NCI-H1092 (cell line): Measurements from ENCODE around the gene OCIAD2.
"Not testable (repeated sequence)": the region's sequence is repeated elsewhere in the genome, so short reads cannot be mapped to it uniquely, and the experiment has no call there.

Experiments
- DNase-seq: peaks from one replicate; lab custom pipeline; 2025; lab: John Stamatoyannopoulos, UW

Gene OCIAD2, protein sequence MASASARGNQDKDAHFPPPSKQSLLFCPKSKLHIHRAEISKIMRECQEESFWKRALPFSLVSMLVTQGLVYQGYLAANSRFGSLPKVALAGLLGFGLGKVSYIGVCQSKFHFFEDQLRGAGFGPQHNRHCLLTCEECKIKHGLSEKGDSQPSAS

DNA sequence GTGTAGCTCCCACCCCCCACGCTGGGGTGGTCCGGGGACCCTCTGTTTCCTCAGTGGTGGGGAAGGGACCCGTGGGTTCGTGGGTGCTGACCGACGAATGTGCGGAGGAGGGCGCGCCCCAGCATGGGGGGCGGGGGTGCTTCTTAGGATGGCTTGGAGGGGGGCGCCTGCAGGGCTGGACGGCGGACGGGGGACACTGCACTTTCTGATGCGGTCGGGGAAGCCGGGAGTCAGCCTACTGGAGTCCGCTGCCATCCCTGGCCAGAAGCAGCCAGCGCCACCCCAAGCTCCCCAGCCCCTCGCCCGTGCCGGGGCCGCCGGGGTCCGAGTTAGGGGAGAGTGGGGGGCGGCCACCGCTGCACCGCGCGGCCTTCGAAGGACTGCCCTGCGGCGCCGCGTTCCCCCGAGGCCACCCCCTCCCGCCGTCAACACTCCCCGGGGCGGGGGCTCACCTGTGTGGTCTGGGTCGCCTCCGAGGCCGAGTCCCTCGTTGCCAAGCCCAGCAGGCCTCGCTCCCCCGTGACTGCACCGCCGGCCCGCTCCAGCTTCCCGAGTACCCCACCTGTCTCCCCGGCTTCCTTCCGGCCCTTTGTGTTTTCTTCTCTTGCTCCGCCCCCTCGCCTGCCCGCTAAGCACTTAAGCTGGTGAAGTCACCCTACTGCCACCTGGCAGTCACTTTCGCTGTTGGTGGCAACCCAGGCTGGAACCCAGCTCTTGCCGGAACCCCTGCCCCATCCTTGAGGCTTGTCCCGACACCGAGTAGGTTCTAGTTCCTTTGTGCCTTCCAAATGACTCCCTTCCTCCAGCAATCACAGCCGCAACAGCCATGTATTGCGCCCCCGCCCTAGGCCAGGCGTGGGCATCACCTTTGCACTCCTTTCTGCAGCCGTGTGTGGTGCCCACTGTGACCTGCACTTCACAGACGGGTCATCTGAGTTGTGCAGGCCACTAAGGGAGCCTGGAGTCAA, at the start of gene OCIAD2:
TSS of gene OCIAD2 (minus strand) at position 569 of the 968 bp plus-strand sequence. CDS start 2,225 bp downstream, outside the sequence.
- DNase-seq: peak; percentile 88

DNA sequence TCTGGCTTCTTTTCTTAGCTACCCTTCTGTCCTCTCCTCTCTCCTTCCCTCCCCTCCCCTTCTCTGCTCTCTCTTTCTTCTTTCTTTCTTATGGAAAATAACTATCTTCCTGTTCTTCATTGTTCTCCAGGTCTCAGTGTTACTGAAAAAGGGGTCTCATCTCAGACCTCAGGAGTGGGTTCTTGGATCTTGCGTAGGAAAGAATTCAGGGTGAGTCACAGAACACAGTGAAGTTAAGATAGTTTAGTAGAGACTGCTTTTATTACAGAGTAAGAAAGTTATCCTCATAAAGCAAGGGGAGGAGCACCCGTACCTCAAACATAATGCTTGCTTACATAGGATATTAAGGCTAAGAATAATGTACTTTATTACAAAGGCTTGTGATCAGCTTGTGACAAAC, 47.7 kb upstream of the OCIAD2 start:
- DNase-seq: no peak

DNA sequence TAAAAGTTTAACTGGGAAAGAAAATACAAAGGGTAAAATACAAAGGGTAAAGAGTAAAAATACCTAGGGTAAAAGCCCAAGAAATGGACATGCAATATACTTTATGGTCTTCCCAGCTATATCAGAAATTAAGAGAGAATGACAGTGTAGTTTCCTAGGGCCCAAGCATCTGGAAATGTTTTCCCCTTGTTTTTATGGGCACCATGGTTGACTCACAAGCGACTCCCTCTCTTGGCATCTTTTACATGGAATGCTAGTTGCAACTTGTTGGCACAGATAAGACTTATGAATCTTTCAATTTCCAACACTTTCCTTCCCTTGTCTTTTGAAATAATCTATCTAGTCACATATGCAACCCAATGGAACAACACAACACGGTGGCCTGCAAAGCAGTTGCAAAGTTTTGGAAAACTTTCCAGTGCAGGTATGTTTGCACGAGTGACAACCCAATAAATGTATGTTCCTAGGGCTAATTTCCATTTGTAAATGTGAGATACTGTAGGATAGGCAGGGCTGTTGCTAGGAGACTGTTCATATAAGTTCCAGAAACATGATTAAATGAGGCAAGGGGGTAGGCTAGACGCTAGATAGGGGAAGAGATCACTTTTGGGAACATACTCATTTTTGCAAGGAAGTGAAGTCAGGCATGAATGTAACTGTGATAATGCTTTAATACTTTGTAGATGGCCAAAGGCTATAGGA, 43.1 kb upstream of the OCIAD2 start:
- DNase-seq: no peak

DNA sequence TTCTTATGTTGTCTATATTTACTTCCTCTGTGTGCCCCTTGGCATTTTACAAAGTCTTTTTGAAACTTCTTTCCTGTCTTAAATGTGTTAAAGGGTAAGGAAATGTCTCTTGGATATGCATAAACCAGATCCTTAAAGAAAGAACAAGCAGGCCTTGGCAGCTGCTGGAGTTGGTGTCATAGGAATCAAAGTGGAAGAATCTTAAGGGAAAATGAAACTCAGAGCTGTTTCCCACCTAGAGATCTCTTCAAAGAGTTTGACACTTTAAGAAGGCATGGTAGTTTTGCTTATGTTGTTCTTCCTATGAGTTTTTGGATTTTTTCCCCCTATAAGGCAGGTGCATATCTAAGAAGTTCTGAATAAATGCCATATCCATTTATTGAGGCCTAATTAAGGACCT, 42.5 kb upstream of the OCIAD2 start:
- no peak for DNase-seq

DNA sequence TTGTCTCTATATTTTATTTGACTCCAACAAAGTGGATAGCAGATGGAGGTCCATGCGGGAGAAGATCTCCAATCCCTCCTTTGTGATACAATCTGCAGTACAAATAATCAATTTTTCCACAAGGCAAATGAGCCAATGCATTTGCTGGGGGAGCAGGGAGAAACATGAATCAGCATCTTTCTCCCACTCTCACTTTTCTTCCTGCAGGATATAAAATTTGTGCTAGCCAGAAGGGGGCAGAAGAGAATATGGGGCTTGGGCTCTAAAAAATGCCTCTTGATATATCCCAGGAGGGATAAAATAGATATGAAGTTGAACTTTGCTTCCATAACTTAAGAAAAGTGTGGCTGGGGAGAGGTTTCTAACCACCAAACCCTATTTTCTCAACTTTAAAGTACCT, 41.2 kb upstream of the OCIAD2 start:
- DNase-seq: no peak

DNA sequence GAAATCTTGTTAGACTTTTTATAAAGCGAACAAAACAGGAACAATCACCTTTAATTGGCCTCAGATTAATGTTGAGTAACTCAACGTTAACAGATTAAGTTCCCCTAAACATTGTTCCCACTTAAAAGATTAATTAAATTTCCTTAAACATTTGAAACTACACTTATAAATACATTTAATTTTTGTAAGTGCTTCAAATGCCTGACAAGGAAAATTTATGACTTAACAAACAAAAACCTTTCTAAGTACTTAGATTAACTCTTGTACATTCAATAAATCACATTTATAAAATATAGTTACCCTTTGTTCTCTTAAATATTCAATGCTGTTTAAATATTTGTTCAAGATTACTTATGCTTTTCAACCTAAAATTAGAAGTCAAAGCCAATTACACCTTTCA, 39.4 kb upstream of the OCIAD2 start:
- no peak for DNase-seq

DNA sequence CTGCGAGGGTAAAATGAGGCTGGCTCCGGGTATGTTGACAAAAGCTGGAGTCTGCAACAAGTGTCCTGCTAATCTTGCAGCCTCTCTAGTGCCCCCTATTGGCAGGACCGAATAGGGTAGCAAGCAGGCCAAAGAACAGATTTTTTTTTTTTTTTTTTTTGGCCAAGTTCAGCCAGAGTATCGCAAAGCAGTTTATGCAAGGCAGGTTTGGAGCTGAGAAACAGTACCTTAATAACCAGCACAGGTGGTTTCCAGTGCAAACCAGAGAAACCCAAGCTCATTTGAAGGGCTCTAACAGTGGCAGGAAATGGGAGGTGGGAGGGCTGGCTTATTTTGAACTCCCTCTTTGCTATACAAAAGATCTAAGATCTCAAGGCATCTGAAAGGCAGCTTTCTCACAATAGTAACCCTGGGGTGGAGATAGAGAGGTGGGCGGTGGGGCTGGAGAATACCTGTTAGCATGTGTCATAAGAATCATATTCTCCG, 38.2 kb upstream of the OCIAD2 start:
- no peak for DNase-seq

DNA sequence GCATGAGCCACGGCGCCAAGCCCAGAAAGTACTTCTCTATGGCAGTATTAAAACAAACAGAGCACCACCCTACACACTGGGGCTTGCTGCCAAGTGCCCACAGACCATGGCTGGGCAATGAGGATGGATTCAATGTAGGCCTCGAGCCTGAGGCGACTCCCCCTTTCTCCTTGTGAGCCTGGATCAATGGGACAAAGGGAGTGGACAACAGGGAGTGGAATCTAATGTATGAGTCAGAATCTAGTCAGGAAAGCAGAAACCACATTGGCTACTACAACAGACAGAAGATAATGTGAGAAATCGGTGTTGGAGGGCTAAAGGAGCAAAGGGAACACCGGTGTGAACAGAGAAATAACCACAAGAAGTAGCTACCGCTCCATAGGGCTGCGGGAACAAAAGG, 37.7 kb upstream of the OCIAD2 start:
- no peak for DNase-seq

DNA sequence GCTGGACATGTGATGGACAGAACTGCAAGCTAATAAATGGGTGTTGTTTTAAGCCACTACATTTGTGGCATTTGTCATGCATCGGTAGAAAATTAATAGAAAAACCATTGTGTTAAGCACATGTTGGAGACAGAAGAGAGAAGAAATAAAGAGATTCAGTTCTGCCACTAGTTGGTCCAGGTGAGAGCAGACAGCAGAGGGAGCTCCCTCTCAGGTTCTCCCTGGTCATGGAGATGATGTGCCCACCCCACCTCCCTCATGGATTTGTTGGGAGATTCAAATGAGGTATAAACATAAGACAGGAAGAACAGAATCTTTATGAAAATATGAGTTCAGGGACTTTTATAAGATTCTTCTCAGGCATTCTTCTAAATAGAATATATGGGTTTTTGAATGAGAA, 36.8 kb upstream of the OCIAD2 start:
- DNase-seq: no peak

DNA sequence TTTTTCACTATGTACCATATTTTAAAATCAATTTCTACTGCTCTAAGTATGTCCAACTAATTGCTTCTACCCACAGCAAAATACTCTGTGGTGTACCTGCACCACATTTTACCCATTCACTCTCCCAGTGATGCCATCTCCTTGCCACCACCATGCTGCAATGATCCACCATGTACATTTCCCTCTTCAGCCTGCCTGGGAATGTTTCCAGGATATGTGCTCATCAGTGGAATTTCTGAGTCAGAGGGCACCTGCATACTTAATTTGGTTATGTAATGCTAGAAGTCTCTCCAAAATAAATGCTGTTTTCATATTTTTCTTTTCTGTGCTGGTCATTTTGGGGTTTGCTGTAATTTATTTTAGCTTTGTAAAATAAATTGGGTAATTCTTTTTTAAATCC, 33.2 kb upstream of the OCIAD2 start:
- no peak for DNase-seq

DNA sequence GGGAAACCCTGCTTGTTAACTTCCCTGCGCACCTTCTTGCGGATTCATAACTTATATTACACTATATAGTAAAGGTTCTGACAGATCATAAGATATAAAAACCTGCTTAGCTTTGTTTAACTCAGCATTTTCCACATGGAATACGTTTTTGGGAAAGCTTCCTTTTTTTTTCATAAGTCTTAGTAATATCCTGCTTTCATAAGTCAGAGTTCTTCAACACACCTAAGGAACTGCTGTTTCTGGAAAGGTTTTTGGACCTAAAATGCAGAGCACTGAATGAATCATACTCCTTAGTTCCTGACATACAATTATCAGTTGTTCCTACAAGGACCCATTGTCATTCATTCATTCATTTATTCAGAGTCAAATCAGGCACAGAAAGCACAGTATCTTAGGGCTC, 32.3 kb upstream of the OCIAD2 start:
- no peak for DNase-seq

DNA sequence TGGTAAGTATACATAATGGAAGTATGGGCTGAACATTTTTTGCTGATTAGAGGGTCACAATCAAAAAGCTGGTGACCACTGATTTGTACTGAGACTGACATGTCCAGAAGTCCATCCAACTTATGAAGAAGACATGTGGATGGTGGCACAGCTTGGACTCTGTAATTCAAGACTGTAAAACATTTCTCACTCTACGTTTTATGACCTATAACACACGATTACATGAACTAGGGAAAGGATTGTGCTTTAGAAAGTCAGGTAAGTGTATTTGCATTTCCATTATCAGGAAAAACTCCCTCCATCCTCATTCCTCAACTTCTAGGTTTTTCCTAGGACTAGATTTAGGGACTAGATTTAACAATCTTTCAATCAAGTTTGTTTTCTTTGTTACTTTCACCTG, 30.5 kb upstream of the OCIAD2 start:
- DNase-seq: no peak

DNA sequence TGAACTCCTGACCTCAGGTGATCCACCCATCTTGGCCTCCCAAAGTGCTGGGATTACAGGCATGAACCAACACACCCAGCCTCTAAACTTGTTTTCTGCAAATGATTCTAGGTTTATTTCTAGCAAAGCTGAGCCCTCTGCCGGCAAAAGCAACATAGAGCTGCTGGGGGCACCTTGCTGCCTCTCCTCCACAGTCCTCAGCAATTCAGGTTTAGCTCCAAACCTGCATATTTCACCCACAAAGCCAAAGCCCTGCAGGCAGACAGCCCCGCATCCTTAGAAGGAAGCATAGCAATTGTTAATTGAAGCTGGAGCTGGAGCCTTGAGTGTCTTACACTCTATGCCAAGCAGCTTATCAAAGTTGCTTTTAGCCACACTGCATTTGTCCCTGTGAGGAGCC, 24.9 kb upstream of the OCIAD2 start:
- no peak for DNase-seq

DNA sequence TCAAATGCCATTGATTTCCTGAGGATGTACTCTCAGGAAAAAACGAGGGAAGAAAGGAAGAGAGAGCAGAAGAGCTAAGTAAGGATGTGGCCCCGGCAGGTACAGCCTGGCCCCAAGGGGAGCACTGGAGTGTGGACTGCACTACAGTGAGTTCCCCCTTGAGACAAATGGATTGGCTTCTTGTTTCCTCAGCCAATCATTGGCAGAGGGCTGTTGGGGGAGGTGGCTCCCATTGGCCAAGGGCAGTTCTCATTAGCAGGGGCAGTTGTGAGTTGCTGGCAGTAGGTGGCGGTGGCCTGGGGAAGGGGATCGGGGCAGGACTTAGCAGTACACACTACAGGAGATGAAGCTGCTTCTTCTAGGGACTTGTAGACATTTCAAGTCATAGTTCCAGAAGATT, 24.1 kb upstream of the OCIAD2 start:
- no peak for DNase-seq

DNA sequence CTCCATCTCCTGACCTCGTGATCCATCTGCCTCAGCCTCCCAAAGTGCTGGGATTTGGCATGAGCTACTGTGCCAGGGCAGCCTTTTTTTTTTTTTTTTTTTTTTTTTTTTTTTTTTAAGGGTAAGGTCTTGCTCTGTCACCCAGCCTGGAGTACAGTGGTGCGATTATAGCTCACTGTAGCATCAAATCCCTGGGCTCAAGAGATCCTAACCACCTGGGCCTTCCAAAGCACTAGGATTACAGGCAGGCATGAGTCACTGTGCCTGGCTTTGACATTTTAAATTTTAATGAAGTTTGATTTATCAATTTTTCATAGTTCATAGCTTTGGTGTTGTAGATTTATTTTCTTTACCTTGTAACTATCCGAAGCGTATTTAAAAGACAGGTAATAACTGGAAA, 17.8 kb upstream of the OCIAD2 start:
- DNase-seq: no peak

DNA sequence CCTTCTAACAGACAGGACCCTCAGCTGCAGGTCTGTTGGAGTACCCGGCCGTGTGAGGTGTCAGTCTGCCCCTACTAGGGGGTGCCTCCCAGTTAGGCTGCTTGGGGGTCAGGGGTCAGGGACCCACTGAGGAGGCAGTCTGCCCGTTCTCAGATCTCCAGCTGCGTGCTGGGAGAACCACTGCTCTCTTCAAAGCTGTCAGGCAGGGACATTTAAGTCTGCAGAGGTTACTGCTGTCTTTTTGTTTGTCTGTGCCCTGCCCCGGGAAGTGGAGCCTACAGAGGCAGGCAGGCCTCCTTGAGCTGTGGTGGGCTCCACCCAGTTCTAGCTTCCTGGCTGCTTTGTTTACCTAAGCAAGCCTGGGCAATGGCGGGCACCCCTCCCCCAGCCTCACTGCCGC, 16.5 kb upstream of the OCIAD2 start:
- not testable (repeated sequence) for DNase-seq

DNA sequence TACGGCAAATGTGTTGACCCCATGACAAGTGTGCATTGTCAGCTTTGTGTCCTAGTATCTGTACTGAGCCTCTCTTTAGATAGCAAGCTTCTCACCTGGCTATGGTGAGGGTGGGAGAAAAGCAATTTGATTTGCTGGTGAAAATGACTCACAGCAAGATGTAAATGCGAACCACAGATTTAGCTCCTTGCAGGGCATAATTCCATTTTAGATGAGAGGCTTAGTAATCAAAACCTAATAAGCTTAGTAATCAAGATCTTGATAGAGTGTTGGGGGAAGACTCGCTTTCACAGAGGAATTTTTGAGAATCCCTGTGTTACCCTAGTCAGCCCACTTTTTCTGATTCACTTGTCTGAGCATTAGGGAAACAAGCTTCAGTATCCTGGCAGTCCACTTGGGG, 7.7 kb upstream of the OCIAD2 start:
- no peak for DNase-seq

DNA sequence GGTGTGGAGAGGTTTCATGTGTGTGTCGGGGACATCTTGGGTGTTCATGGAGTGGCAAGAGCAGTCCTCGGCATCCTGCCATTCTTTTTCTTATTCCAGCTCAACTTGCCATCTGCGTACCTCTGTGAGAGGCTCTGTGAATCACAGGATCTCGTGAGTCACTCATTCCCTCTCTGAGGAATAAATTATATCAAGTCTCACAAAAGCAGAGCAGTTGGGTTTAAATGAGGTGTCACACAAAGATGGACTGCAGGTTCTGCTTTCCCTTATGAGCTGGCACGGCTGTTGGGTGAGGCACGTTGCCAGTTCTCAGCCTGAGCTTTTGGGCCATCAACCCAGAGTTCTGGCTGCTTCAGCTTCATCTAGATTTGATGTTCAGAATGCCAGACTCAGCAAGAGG, 6.8 kb upstream of the OCIAD2 start:
- DNase-seq: no peak

DNA sequence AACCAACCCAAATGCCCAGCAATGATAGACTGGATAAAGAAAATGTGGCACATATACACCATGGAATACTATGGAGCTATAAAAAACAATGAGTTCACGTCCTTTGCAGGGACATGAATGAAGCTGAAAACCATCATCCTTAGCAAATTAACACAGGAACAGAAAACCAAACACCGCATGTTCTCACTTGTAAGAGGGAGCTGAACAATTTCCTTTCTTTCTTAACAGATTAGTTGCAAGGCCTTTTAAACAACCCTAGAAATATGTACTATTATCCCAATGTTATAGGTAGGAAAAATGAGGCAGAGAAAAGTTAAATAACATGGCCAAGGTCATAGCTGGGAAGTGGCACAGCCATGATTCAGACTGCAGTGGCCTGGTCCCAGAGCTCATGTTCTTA, 5.8 kb upstream of the OCIAD2 start:
- no peak for DNase-seq

DNA sequence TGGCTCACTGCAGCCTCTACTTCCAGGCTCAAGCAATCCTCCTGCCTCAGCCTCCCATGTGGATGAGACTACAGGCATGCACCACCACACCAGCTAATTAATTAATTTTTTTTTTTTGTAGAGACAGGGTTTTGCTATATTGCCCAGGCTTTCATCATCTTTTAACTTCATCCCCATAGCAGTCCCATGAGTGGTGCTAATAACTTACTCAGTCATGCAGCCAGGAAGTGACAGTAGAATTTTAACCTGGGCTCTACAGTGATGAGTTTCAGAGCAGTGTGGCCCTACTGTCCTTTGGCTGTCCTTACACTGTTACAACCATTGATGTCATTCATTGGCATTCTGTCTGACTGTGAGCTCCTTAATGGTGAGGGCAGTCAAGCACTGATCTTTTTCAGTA, 3.9 kb upstream of the OCIAD2 start:
- no peak for DNase-seq

DNA sequence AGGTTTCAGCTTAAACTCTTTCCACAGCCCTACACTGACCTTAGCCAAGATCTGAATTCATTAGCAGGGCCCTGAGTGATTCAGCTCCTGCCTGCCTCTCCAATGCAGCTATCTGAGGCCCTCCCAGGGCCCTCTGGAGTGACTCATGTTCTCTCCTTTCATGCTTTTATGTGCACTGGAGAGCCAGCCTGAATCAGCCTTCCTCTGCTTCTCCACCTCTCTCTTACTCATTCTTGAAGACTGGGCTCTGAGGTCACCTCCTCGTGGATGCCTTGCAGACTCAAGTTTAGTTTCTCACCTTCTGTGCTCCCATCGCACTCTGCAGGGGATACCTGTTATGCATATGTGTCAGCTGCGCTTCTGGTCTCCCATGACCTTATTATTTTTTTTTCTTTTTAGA, 3.1 kb upstream of the OCIAD2 start:
- DNase-seq: no peak

DNA sequence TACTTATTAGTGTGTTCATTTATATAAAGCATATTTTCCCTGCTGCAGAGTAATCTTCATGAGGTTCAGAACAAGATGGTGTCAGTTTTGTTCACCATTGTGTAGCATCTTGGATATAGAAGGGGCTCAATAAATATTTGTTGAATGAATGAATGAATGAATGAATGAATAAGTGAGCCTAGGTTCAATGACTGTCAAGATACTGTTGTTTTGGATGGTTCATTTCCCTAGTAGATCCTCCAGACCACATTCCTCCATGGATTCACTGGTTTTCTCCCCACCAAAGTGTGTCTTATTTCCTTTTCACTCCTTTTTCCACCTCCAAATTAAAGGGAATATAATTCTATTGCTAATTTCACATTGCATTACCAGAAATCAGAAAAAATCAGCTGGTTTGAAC, 2.1 kb upstream of the OCIAD2 start:
- no peak for DNase-seq
